ENCODE data around the gene KRTAP3-2. TPM values are rescaled to one million over a fixed set of nuclear protein-coding genes. Genes with fewer than 3 reads are reported as not detected.

KRTAP3-2 gene
- total RNA-seq, 2 experiments from 2014 or later, result not detected

DNA sequence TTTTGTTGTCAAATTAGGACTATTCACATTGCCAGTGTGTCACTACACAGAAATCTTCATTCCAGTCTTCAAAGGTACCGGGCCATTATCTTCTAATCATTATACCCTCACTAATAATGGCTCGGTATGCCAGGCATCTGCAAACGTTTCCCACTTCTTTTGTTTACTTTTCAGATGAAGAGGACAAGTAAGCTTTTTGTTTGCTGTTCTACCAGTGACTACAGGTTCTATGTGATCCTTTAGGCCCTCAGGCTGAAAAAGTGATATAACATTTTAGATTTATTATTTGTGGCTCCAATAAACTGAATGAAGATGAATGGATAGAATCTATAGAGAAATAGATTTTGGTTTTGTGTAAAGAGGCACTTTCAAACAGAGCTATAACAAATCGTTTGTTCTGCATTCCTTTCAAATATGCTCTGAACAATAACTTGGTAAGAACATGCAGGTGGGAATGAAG lies 9.6 kb upstream of the KRTAP3-2 start:
- Mint-ChIP-seq H3K4me3 (no peak overlapping the region), H3K27ac (no peak overlapping the region), H3K9me3 (no peaks in the 10 kb centered on the region), H3K4me1 (ENCODE audit: low read depth) (no peaks in the 10 kb centered on the region), H3K36me3 (ENCODE audit: low read depth) (no peaks in the 10 kb centered on the region), H3K27me3 (no peaks in the 10 kb centered on the region)
- TF ChIP-seq, protein P1, sequence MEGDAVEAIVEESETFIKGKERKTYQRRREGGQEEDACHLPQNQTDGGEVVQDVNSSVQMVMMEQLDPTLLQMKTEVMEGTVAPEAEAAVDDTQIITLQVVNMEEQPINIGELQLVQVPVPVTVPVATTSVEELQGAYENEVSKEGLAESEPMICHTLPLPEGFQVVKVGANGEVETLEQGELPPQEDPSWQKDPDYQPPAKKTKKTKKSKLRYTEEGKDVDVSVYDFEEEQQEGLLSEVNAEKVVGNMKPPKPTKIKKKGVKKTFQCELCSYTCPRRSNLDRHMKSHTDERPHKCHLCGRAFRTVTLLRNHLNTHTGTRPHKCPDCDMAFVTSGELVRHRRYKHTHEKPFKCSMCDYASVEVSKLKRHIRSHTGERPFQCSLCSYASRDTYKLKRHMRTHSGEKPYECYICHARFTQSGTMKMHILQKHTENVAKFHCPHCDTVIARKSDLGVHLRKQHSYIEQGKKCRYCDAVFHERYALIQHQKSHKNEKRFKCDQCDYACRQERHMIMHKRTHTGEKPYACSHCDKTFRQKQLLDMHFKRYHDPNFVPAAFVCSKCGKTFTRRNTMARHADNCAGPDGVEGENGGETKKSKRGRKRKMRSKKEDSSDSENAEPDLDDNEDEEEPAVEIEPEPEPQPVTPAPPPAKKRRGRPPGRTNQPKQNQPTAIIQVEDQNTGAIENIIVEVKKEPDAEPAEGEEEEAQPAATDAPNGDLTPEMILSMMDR (IDR thresholded peaks at IDR 0.05), result no peak
- CTCF ChIA-PET, result no interaction called here
- ATAC-seq (no peak), DNase-seq (no peak)
- POLR2A ChIA-PET, result no interaction called here
- intact Hi-C loops (cut with micrococcal nuclease), result no loop called here

- ATAC-seq, result no peak
- Mint-ChIP-seq H3K4me1 (ENCODE audit: low read depth) (no peaks in the 10 kb centered on the region), H3K36me3 (ENCODE audit: low read depth) (no peaks in the 10 kb centered on the region), H3K27ac (no peak within 1 kb of the TSS), H3K9me3 (no peaks in the 10 kb centered on the region), H3K27me3 (no peaks in the 10 kb centered on the region), H3K4me3 (no peak within 1 kb of the TSS)
- DNase-seq, result no peak
- ChIA-PET POLR2A (no interaction called here), CTCF (no interaction called here)
- TF ChIP-seq, protein P1 (IDR thresholded peaks at IDR 0.05), result no peak
- intact Hi-C loops (cut with micrococcal nuclease), result no loop called here
Observed at GRCh38 chr17:41008811-41009210, 9.1 kb upstream of the KRTAP3-2 start, which contains the start of gene KRTAP3-1. Gene KRTAP3-1 (minus strand): TSS chr17:41009128. CDS start chr17:41009074, 54 bp downstream.

- Mint-ChIP-seq H3K4me1 (ENCODE audit: low read depth) (no peaks in the 10 kb centered on the region), H3K9me3 (no peaks in the 10 kb centered on the region), H3K27me3 (peaks cover 2% of the 10 kb centered on the region), H3K4me3 (no peak overlapping the region), H3K27ac (no peak overlapping the region), H3K36me3 (ENCODE audit: low read depth) (no peaks in the 10 kb centered on the region)
- DNase-seq, result no peak
- intact Hi-C loops (cut with micrococcal nuclease), result no loop called here
- no peak for ATAC-seq
- ChIA-PET POLR2A (interaction anchor here (0.7 kb wide), 1 partner anchor 11 kb away, joined by 3 read pairs; no protein-coding TSS in a partner anchor), CTCF (no interaction called here)
- TF ChIP-seq, protein P1 (IDR thresholded peaks at IDR 0.05), result no peak
Observed at GRCh38 chr17:41004397-41004796, 4.7 kb upstream of the KRTAP3-2 start.

DNA sequence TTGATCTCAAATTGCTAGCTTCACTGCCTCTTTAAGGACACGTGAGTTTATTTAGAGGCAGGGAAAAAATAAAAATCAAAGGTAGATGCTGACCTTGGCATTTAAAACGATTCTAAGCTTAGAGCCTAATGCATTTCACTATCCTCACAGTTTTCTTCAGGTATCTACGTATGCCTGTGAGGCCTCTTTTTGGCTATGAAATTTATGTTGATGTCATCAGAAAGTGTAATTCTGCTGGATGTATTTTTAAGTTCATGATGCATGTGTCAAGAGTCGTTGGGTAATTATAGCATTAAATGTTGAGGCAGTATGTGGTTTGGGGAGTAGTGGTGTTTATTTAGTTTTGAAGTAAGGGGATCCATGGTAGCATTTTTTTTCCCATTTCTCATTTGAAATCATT lies 4.2 kb upstream of the KRTAP3-2 start:
- H3K4me1 Mint-ChIP-seq (ENCODE audit: low read depth), result no peaks in the 10 kb centered on the region
- TF ChIP-seq, protein P1 (IDR thresholded peaks at IDR 0.05), result no peak
- CTCF ChIA-PET, result no interaction called here
- peaks cover 3% of the 10 kb centered on the region for H3K27me3 Mint-ChIP-seq
- H3K36me3 Mint-ChIP-seq (ENCODE audit: low read depth), result no peaks in the 10 kb centered on the region
- intact Hi-C loops (cut with micrococcal nuclease), result no loop called here
- ATAC-seq, result no peak
- H3K9me3 Mint-ChIP-seq, result no peaks in the 10 kb centered on the region
- POLR2A ChIA-PET, result no interaction called here
- H3K4me3 Mint-ChIP-seq, result no peak overlapping the region
- H3K27ac Mint-ChIP-seq, result no peak overlapping the region
- DNase-seq, result no peak

DNA sequence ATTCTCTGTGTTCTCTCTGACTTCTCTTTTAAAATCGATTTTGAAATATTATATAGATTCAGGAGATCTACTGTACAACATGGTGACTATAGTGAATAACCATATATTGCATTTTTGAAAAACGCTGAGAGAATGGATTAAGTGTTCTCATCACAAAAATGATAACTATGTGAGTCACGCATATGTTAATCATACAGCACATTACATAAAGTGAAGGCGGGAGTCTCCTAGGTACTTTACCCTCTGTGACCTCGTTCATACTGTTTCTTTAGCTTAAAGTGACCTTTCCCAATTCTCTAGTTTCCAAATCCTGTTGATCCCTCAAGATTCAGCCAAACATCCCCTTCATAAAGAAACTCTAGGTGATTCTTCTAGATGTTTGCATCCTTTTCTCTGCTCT lies 3.1 kb upstream of the KRTAP3-2 start:
- peaks cover 8% of the 10 kb centered on the region for H3K27me3 Mint-ChIP-seq
- no peak overlapping the region for H3K27ac Mint-ChIP-seq
- H3K9me3 Mint-ChIP-seq, result no peaks in the 10 kb centered on the region
- intact Hi-C loops (cut with micrococcal nuclease), result no loop called here
- POLR2A ChIA-PET, result no interaction called here
- DNase-seq (no peak), ATAC-seq (no peak)
- H3K36me3 Mint-ChIP-seq (ENCODE audit: low read depth), result no peaks in the 10 kb centered on the region
- TF ChIP-seq, protein P1 (IDR thresholded peaks at IDR 0.05), result no peak
- H3K4me3 Mint-ChIP-seq, result no peak overlapping the region
- H3K4me1 Mint-ChIP-seq (ENCODE audit: low read depth), result no peaks in the 10 kb centered on the region
- CTCF ChIA-PET, result no interaction called here

Measured in activated CD8-positive, alpha-beta T cell treated with anti-CD3 and anti-CD28 coated beads for 36 hours (primary cell).